ENCODE results near the gene SKAP1. TPM values are rescaled to one million over a fixed set of nuclear protein-coding genes. Genes with fewer than 3 reads are reported as not detected.

Gene SKAP1
- total and polyA plus RNA-seq, 4 donors = 1.4 to 4.9 (median 2.5) TPM

DNA sequence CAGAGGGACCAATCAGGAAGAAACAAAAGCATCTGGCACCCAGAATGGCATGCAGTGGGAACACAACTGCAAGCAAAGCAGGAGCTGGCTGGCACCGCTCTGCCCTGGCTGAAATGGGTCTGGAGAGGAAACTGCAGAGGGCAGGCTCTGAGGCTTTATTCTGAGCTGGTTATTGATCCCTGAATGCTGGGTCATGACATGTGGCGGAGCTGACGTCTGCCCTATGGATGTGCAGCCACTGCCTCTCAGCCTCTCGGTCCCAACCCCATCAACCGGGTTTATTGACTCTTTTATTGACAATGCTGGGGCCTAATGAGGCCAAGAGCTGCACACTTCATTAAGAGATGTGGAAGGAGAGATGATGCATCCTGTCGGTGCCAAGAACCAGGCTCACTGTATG is 3.9 kb upstream of the SKAP1 start:
- 83 to 88% methylated on average over 6 of the region's 6 CpGs for WGBS, 2 donors
- H3K9ac ChIP-seq (ENCODE audit: insufficient read depth in 1 of 2, low read length in 2 of 2) = no peak overlapping the region

DNA sequence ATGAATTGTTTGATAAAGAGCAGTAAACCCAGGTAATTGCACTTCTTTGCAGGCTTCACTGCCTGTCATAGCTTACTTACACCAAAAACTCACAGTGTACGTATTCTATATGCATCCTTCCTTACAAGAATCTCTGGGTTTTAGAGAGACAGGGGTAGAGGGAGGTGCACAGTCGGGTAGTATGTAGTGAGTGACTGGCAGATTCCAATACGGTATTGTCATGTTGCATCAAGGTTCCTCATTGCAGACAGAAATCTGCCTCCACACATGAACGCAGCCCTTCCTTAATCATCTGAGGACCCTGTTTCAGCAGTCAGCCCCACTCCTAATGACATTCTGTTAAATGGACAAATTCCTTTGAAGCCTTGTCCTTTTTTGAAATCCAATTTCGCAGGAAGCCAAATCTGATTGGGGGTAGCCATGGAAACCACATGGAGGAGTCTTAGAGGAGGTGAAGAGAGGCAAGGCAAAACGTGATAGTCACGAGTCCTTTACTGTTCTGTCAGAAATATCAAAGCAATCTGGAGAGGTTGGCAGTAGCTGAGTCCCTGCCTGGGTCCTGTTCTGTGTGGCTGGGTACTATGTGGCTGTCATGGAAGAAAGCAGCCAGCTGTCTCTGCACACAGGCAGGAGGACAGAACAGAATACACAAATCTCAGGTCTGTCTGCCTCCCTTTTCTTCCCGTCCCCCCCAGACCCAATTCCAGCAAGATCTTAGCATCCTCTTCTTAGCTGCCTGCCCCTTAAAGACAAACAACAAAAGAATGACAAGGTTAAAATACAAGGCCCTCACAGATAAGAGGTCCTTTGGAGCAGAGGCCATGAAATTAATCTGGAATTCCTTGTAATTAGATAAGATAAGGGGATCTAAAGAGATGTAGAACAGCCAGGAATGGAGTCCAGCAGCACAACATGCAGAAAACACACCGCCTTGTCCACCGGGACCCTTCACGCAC is 3.1 kb upstream of the SKAP1 start:
- TF ChIP-seq, protein P1, sequence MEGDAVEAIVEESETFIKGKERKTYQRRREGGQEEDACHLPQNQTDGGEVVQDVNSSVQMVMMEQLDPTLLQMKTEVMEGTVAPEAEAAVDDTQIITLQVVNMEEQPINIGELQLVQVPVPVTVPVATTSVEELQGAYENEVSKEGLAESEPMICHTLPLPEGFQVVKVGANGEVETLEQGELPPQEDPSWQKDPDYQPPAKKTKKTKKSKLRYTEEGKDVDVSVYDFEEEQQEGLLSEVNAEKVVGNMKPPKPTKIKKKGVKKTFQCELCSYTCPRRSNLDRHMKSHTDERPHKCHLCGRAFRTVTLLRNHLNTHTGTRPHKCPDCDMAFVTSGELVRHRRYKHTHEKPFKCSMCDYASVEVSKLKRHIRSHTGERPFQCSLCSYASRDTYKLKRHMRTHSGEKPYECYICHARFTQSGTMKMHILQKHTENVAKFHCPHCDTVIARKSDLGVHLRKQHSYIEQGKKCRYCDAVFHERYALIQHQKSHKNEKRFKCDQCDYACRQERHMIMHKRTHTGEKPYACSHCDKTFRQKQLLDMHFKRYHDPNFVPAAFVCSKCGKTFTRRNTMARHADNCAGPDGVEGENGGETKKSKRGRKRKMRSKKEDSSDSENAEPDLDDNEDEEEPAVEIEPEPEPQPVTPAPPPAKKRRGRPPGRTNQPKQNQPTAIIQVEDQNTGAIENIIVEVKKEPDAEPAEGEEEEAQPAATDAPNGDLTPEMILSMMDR (IDR thresholded peaks at IDR 0.05; ENCODE audit: control extremely low read depth, extremely low read depth) = no peak
- Histone ChIP-seq H3K27ac (ENCODE audit: low read depth in 1 of 2, low read length in 1 of 2) (no peak overlapping the region), H3K9ac (ENCODE audit: insufficient read depth in 1 of 2, low read length in 2 of 2) (no peak overlapping the region), H3K36me3 (ENCODE audit: control insufficient read depth in 4 of 4, insufficient read depth in 4 of 4, low read length in 4 of 4) (no peaks in the 10 kb centered on the region), H3K9me3 (ENCODE audit: control insufficient read depth in 4 of 4, insufficient read depth in 3 of 4, low read length in 3 of 4) (no peaks in the 10 kb centered on the region), H3K4me1 (ENCODE audit: control insufficient read depth in 5 of 5, insufficient read depth in 5 of 5, low read length in 5 of 5) (peaks cover 0 to 26% (median 0%) of the 10 kb centered on the region in 5 donors), H3K27me3 (ENCODE audit: control insufficient read depth in 3 of 3, insufficient read depth in 3 of 3, low read length in 2 of 3) (peaks cover 0 to 55% (median 7%) of the 10 kb centered on the region in 3 donors), H3K4me3 (no peak overlapping the region)
- peak; percentile 32 to 69 (median 48) for DNase-seq
- no peak for ATAC-seq (ENCODE audit: insufficient read depth, low FRiP score)
- WGBS, 2 donors = 59 to 75% methylated on average over 11 of the region's 11 CpGs

More for the DNA sequence above, 3.9 kb upstream of the SKAP1 start:
- Histone ChIP-seq H3K27me3 (ENCODE audit: control insufficient read depth in 3 of 3, insufficient read depth in 3 of 3, low read length in 2 of 3) (peaks cover 0 to 57% (median 5%) of the 10 kb centered on the region in 3 donors), H3K36me3 (ENCODE audit: control insufficient read depth in 4 of 4, insufficient read depth in 4 of 4, low read length in 4 of 4) (no peaks in the 10 kb centered on the region), H3K27ac (ENCODE audit: low read depth in 1 of 2, low read length in 1 of 2) (no peak overlapping the region), H3K9me3 (ENCODE audit: control insufficient read depth in 4 of 4, insufficient read depth in 3 of 4, low read length in 3 of 4) (no peaks in the 10 kb centered on the region), H3K4me1 (ENCODE audit: control insufficient read depth in 5 of 5, insufficient read depth in 5 of 5, low read length in 5 of 5) (peaks cover 0 to 23% (median 0%) of the 10 kb centered on the region in 5 donors), H3K4me3 (no peak overlapping the region)
- no peak for ATAC-seq (ENCODE audit: insufficient read depth, low FRiP score)
- DNase-seq = no peak
- TF ChIP-seq, protein P1 (IDR thresholded peaks at IDR 0.05; ENCODE audit: control extremely low read depth, extremely low read depth) = no peak

DNA sequence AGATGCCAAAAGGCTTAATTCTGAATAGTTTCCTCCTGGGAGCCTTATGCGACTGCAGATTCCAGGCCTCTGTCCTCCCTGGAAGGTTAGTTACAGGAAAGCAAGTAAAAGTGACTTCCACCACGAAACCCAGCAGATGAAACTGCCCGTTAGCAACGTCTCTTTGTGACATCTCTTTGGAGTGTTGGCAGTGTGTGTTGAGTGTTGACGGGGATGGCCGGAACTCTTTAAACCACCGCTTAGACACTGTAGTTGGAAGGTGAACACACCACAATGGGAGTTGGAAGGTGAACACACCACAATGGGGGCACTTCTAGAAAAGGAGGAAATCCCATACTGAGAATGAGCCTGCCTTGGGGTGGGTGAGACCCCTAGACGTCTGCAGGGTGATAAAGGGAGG is 858 bp downstream of the SKAP1 start:
- DNase-seq (peak in 1 of 3 donors; percentile 22), ATAC-seq (ENCODE audit: insufficient read depth, low FRiP score) (no peak)
- H3K4me3 ChIP-seq = no peak overlapping the region
- H3K4me1 ChIP-seq (ENCODE audit: control insufficient read depth in 5 of 5, insufficient read depth in 5 of 5, low read length in 5 of 5) = peaks cover 0 to 52% (median 0%) of the 10 kb centered on the region in 5 donors
- TF ChIP-seq, protein P1 (IDR thresholded peaks at IDR 0.05; ENCODE audit: control extremely low read depth, extremely low read depth) = no peak
- H3K27me3 ChIP-seq (ENCODE audit: control insufficient read depth in 3 of 3, insufficient read depth in 3 of 3, low read length in 2 of 3) = peaks cover 0 to 41% (median 12%) of the 10 kb centered on the region in 3 donors
- 49 to 65% methylated on average over 8 of the region's 8 CpGs for WGBS, 2 donors
- H3K27ac ChIP-seq (ENCODE audit: low read depth in 1 of 2, low read length in 1 of 2) = no peak overlapping the region
- peak overlapping the region in 1 of 2 donors; percentile 28 for H3K9ac ChIP-seq (ENCODE audit: insufficient read depth in 1 of 2, low read length in 2 of 2)
- H3K36me3 ChIP-seq (ENCODE audit: control insufficient read depth in 4 of 4, insufficient read depth in 4 of 4, low read length in 4 of 4) = no peaks in the 10 kb centered on the region
- no peaks in the 10 kb centered on the region for H3K9me3 ChIP-seq (ENCODE audit: control insufficient read depth in 4 of 4, insufficient read depth in 3 of 4, low read length in 3 of 4)
